ENCODE data around the gene VAV3. TPM values are rescaled to one million over a fixed set of nuclear protein-coding genes. Genes with fewer than 3 reads are reported as not detected.

VAV3 gene
- total and polyA plus RNA-seq, 2 of the 8 experiments (the other 6 are each of a cell fraction or from before 2014, with no cell fraction given) = 2.9 to 7.9 TPM

- Histone ChIP-seq H4K8ac (ENCODE audit: extremely low read depth, insufficient read depth, low read length) (no peak overlapping the region), H3K79me1 (ENCODE audit: low read depth, low read length) (no peaks in the 10 kb centered on the region), H3K23ac (ENCODE audit: insufficient read length) (no peak overlapping the region), H2BK12ac (ENCODE audit: low read depth, low read length) (no peak overlapping the region), H3K9me3 (ENCODE audit: insufficient read depth in 2 of 2, low read depth in 1 of 2, low read length in 1 of 2) (no peaks in the 10 kb centered on the region), H3K9ac (replicated peaks in 1 of 4; ENCODE audit: extremely low read depth in 1 of 4, low read depth in 3 of 4, low read length in 3 of 4) (no peak overlapping the region), H3K14ac (ENCODE audit: insufficient read length) (no peak overlapping the region), H3K4ac (replicated peaks; ENCODE audit: insufficient read length, low read depth, low read length) (no peak overlapping the region), H2BK20ac (ENCODE audit: low read length) (no peak overlapping the region), H3K56ac (replicated peaks; ENCODE audit: insufficient read length, low read depth, low read length) (no peak overlapping the region), H3K4me2 (ENCODE audit: insufficient read depth in 1 of 2, low read depth in 2 of 2, low read length in 2 of 2) (no peak overlapping the region), H4K5ac (ENCODE audit: insufficient read length, low read depth, low read length) (no peak overlapping the region), H3K18ac (ENCODE audit: extremely low read depth, low read length) (no peak overlapping the region), H3K36me3 (ENCODE audit: control insufficient read depth in 2 of 4, insufficient read depth in 4 of 4, low read length in 3 of 4) (no peaks in the 10 kb centered on the region), H2AFZ (ENCODE audit: low read length) (no peak overlapping the region), H3K27me3 (replicated peaks in 1 of 4; ENCODE audit: control insufficient read depth in 3 of 4, extremely low read depth in 1 of 4, insufficient read depth in 3 of 4, low read length in 3 of 4) (no peaks in the 10 kb centered on the region), H3K79me2 (ENCODE audit: control insufficient read depth in 1 of 2, insufficient read depth in 2 of 2, low read length in 2 of 2) (no peaks in the 10 kb centered on the region), H2BK120ac (replicated peaks; ENCODE audit: low read depth, low read length) (no peak overlapping the region), H2AK5ac (ENCODE audit: low read depth, low read length) (no peak overlapping the region), H2BK5ac (ENCODE audit: low read depth, low read length) (no peak overlapping the region), H3K4me3 (ENCODE audit: extremely low read depth in 1 of 4, insufficient read depth in 2 of 4, low read depth in 3 of 4, low read length in 4 of 4) (no peak overlapping the region), H3K4me1 (replicated peaks in 1 of 4; ENCODE audit: control insufficient read depth in 3 of 4, insufficient read depth in 4 of 4, low read length in 3 of 4) (peaks cover 0 to 5% (median 3%) of the 10 kb centered on the region in 4 experiments; a peak in 3 of 7 replicates), H3K23me2 (ENCODE audit: low read depth, low read length) (no peaks in the 10 kb centered on the region), H3K27ac (ENCODE audit: low read depth, low read length) (no peak overlapping the region), H4K20me1 (replicated peaks in 1 of 2; ENCODE audit: control insufficient read depth in 1 of 2, insufficient read depth in 2 of 2, low read length in 2 of 2) (no peaks in the 10 kb centered on the region), H2BK15ac (ENCODE audit: low read length) (no peak overlapping the region), H4K91ac (replicated peaks; ENCODE audit: insufficient read length, low read length) (no peak overlapping the region)
- FAIRE-seq (no peak), DNase-seq (ENCODE audit: low read depth in 1 of 2, low spot score in 2 of 2) (no peak)
- POLR2A ChIA-PET (ENCODE audit: partially characterized antibody) = no interaction called here
- CTCF ChIA-PET (ENCODE audit: partially characterized antibody) = interaction anchor here (1.0 to 1.5 kb wide), 4 partner anchors 9 to 280 kb away, joined by 3 to 5 read pairs (median 3); no protein-coding TSS in a partner anchor
- 90% methylated on average over 6 of the region's 6 CpGs; no CpG with 5 or more reads in 1 of the 2 experiments for WGBS, 2 experiments (ENCODE audit: extremely low coverage in 1 of 2, insufficient coverage in 1 of 2, insufficient read length in 1 of 2, insufficient replicate concordance in 2 of 2, low coverage in 1 of 2, low lambda C conversion rate in 2 of 2, missing lambda C conversion rate in 1 of 2)
- TF ChIP-seq EGR1 (IDR thresholded peaks at IDR 0.05; ENCODE audit: borderline replicate concordance, low read depth, low read length) = no peak
- TF ChIP-seq E2F6 (IDR thresholded peaks at IDR 0.05) = no peak
- TF ChIP-seq KDM5A (IDR thresholded peaks at IDR 0.05; ENCODE audit: low read length) = no peak
- TF ChIP-seq JUND (IDR thresholded peaks at IDR 0.05; ENCODE audit: low read length) = no peak
- no peak for TF ChIP-seq CEBPB (IDR thresholded peaks at IDR 0.05; ENCODE audit: low read depth, low read length)
- no peak for TF ChIP-seq JUN (IDR thresholded peaks at IDR 0.05; ENCODE audit: low read depth, low read length)
- TF ChIP-seq CHD2 (IDR thresholded peaks at IDR 0.05; ENCODE audit: low read length) = no peak
- TF ChIP-seq ZNF274 (IDR thresholded peaks at IDR 0.05; ENCODE audit: borderline replicate concordance, extremely low read depth, low read length) = no peak
- TF ChIP-seq EZH2 (IDR thresholded peaks at IDR 0.05; ENCODE audit: low read depth, low read length, severe bottlenecking) = no peak
Observed at GRCh38 chr1:107843989-107844388, 121.0 kb downstream of the VAV3 start.
